ENCODE results near the gene GALNT10. TPM values are rescaled to one million over a fixed set of nuclear protein-coding genes. Genes with fewer than 3 reads are reported as not detected.

GALNT10 gene
- total and polyA plus RNA-seq, 2 of the 4 experiments (the other 2 are of a cell fraction), result 46.2 to 67.0 TPM

- Histone ChIP-seq H3K4ac (ENCODE audit: low read depth, low read length) (no peak overlapping the region), H4K5ac (ENCODE audit: low read depth, low read length) (no peak overlapping the region), H3K18ac (ENCODE audit: low read depth, low read length) (no peak overlapping the region), H3K27ac (ENCODE audit: insufficient read depth, low read length) (no peak overlapping the region), H3K9me3 (ENCODE audit: control insufficient read depth, insufficient read depth, low read length) (no peaks in the 10 kb centered on the region), H2AFZ (replicated peaks; ENCODE audit: low read length, poor library complexity) (no peak overlapping the region), H2AK9ac (replicated peaks; ENCODE audit: low read depth, low read length, poor library complexity) (no peak overlapping the region), H3K9me1 (ENCODE audit: insufficient read depth, low read length) (peaks cover 3% of the 10 kb centered on the region; the same call in 1 of the 2 replicates), H2BK20ac (ENCODE audit: low read depth, low read length) (no peak overlapping the region), H3K56ac (ENCODE audit: extremely low read depth, insufficient read depth, low read length) (no peak overlapping the region), H2BK15ac (ENCODE audit: low read depth, low read length) (no peak overlapping the region), H2BK120ac (ENCODE audit: low read depth, low read length) (no peak overlapping the region), H3K27me3 (ENCODE audit: control insufficient read depth, insufficient read depth, low read length) (peaks cover 38% of the 10 kb centered on the region), H3K36me3 (ENCODE audit: control insufficient read depth, insufficient read depth, low read length) (no peaks in the 10 kb centered on the region), H3K4me3 (ENCODE audit: insufficient read depth, low read depth, low read length) (no peak overlapping the region), H3K79me1 (ENCODE audit: low read depth in 1 of 2, low read length in 2 of 2) (no peaks in the 10 kb centered on the region), H3K4me2 (ENCODE audit: low read depth, low read length) (no peak overlapping the region), H4K20me1 (ENCODE audit: insufficient read depth, low read length) (no peaks in the 10 kb centered on the region), H3K14ac (replicated peaks; ENCODE audit: low read depth, low read length) (no peak overlapping the region), H4K8ac (ENCODE audit: low read depth in 2 of 2, low read length in 2 of 2) (no peak overlapping the region), H2BK5ac (ENCODE audit: low read depth, low read length, poor library complexity, severe bottlenecking) (no peak overlapping the region), H4K91ac (ENCODE audit: insufficient read depth, low read depth, low read length) (no peak overlapping the region), H2AK5ac (ENCODE audit: low read depth, low read length) (no peak overlapping the region), H3K9ac (ENCODE audit: low read depth, low read length) (no peak overlapping the region), H3K23ac (ENCODE audit: low read depth, low read length) (no peak overlapping the region), H3K4me1 (ENCODE audit: control insufficient read depth, insufficient read depth, low read length) (no peaks in the 10 kb centered on the region)
- CTCF ChIA-PET, result no interaction called here
- DNase-seq, result no peak
- POLR2A ChIA-PET (ENCODE audit: unreplicated experiment), result no interaction called here
- in situ Hi-C loops (cut with MboI; ENCODE audit: low sequenced_read_pairs) (no loop called here), dilution Hi-C loops (cut with HindIII; ENCODE audit: low sequenced_read_pairs, unreplicated experiment) (no loop called here), intact Hi-C loops (cut with micrococcal nuclease) (no loop called here)
- no peak for TF ChIP-seq CEBPB (IDR thresholded peaks at IDR 0.05; ENCODE audit: low read depth, low read length)
- TF ChIP-seq ELK1 (IDR thresholded peaks at IDR 0.05; ENCODE audit: borderline replicate concordance, low read depth, low read length), result no peak
- no peak for TF ChIP-seq RFX5 (IDR thresholded peaks at IDR 0.05; ENCODE audit: low read depth, low read length)
- TF ChIP-seq BHLHE40 (IDR thresholded peaks at IDR 0.05; ENCODE audit: low read depth, low read length), result no peak
- no peak for TF ChIP-seq USF2 (IDR thresholded peaks at IDR 0.05; ENCODE audit: low read depth, low read length)
- no peak for TF ChIP-seq SMC3 (IDR thresholded peaks at IDR 0.05; ENCODE audit: low read depth, low read length)
- TF ChIP-seq CTCF (conservative IDR thresholded peaks at IDR 0.05; ENCODE audit: low read depth, low read length), result no peak
- no peak for TF ChIP-seq RAD21 (IDR thresholded peaks at IDR 0.05; ENCODE audit: low read length)
- WGBS, 2 experiments (ENCODE audit: extremely low coverage in 2 of 2, insufficient read length in 1 of 2), result 57% methylated on average over 1 of the region's 2 CpGs; no CpG with 5 or more reads in 1 of the 2 experiments
- BruUV-seq (replicated peaks), result no TSS peak
- no peak for ATAC-seq (ENCODE audit: low read depth)
Observed at GRCh38 chr5:154166901-154167791, 23.4 kb upstream of the GALNT10 start.

Data from IMR-90 (cell line).